A673 (cell line): ENCODE data around the gene POMGNT1. TPM values are rescaled to one million over a fixed set of nuclear protein-coding genes. Genes with fewer than 3 reads are reported as not detected.

Experiments used
- BruUV-seq: library from RNA; stranded (reverse); fragments of 400-500 nt; replicated peaks from 2 replicates; lab custom pipeline; 2021; lab: Mats Ljungman, UMichigan
- CTCF ChIA-PET: fragments of 300-600 bp; sonication (Branson Sonifier 250); formaldehyde crosslinking; loops from one replicate; lab custom pipeline; 2022; ENCODE audit warnings: antibody characterized with exemption; lab: Charles Lee
- POLR2A ChIA-PET: fragments of 300-600 bp; sonication (Branson Sonifier 250); formaldehyde crosslinking; loops from one replicate; lab custom pipeline; 2022; ENCODE audit warnings: antibody characterized with exemption; ENCODE audit not compliant: low non-redundant PET; lab: Charles Lee
- DNase-seq: peaks from one replicate; pipeline ENCODE4 v3.0.0-alpha.2; 2015; ENCODE audit warnings: low spot score
- H3K27ac ChIP-seq: fragments of 200-600 bp; sonication (generic); 2 replicates; pipeline ENCODE4 v1.5.1; 2016; ENCODE audit warnings: mixed run types, low read depth, mild to moderate bottlenecking, mixed read lengths, antibody characterized with exemption, low read length; ENCODE audit not compliant: poor library complexity, severe bottlenecking
- H3K27me3 ChIP-seq: fragments of 200-600 bp; sonication (generic); replicated peaks from 2 replicates; pipeline ENCODE4 v1.6.1; 2017; ENCODE audit warnings: mixed run types, low read depth, mild to moderate bottlenecking, mixed read lengths, antibody characterized with exemption, low read length; ENCODE audit not compliant: insufficient read depth, poor library complexity
- H3K36me3 ChIP-seq: fragments of 200-600 bp; sonication (generic); 2 replicates; pipeline ENCODE4 v1.6.1; 2016; ENCODE audit warnings: mixed run types, mild to moderate bottlenecking, mixed read lengths, antibody characterized with exemption, low read length; ENCODE audit not compliant: insufficient read depth, poor library complexity, severe bottlenecking
- H3K4me1 ChIP-seq: fragments of 200-600 bp; sonication (generic); 2 replicates; pipeline ENCODE4 v1.6.1; 2017; ENCODE audit warnings: mixed run types, mild to moderate bottlenecking, mixed read lengths, antibody characterized with exemption, low read length; ENCODE audit not compliant: insufficient read depth, poor library complexity, severe bottlenecking
- H3K4me3 ChIP-seq: fragments of 200-600 bp; sonication (generic); 2 replicates; pipeline ENCODE4 v1.5.1; 2016; ENCODE audit warnings: low read depth, mixed run types, mild to moderate bottlenecking, mixed read lengths, low read length; ENCODE audit not compliant: poor library complexity, severe bottlenecking
- H3K9me3 ChIP-seq: fragments of 200-600 bp; sonication (generic); 2 replicates; pipeline ENCODE4 v1.6.1; 2016; ENCODE audit warnings: mixed run types, low read depth, mild to moderate bottlenecking, mixed read lengths, antibody characterized with exemption, low read length; ENCODE audit not compliant: poor library complexity, severe bottlenecking
- EZH2 ChIP-seq: fragments of 200-600 bp; sonication (generic); IDR thresholded peaks from 2 replicates; pipeline ENCODE4 v1.6.1; 2017; ENCODE audit warnings: borderline replicate concordance, low read depth, mild to moderate bottlenecking, mixed read lengths, antibody characterized with exemption, low read length; ENCODE audit not compliant: poor library complexity, severe bottlenecking
- intact Hi-C: fragments of 100-400 bp; cut with micrococcal nuclease; formaldehyde crosslinking; loops from one replicate; pipeline ENCODE4 v1.10.0; 2022; ENCODE audit not compliant: unreplicated experiment
- total RNA-seq: library from RNA; stranded (reverse); gene quantifications from 2 replicates; pipeline ENCODE4 v1.2.3, GENCODE V29; 2021
- TF ChIP-seq, protein P1 (sequence below): fragments of 300-800, 200-600 bp; sonication (generic); conservative IDR thresholded peaks from 2 replicates; pipeline ENCODE4 v1.5.1; 2017; ENCODE audit warnings: low read depth, mild to moderate bottlenecking, antibody characterized with exemption, low read length, moderate library complexity, mixed read lengths

The POMGNT1 gene
- total RNA-seq, 1 experiment from 2014 or later, result 71.0 TPM

DNA sequence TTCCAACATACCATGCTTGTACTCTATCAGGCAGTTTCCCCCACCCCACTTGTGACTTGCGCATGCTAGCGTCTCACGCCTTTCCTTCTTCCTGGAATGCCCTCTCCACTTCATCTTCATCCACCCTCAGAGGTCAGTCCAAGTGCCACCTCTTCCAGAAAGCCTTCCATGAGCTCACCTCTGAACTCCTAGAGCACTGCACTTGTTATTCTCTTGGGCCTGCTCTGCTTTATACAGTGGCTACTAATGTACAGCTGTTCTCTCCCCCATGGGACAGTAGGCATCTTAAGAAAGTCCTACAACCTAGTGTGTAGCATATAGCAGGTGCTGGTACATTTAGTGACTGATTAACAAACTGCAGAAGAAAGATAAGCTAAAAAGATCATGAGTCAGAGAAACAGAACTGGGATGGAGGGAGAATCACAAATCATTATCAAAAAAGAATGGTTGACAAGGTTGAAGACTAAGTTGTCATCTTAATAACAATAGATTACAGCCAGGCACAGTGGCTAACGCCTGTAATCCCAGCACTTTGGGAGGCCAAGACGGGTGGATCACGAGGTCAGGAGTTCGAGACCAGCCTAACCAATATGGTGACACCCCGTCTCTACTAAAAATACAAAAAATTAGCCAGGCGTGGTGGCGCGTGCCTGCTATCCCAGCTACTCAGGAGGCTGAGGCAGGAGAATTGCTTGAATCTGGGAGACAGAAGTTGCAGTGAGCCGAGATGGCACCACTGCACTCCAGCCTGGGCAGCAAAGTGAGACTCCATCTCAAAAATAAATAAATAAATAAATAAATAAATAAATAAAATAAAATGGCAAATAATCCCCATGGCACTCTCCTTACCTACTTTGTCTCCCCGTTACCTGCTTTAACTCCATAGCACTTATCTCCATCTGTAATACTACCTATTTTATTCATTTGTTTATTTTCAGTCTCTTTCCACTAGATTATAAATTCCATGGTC is 39.6 kb downstream of the POMGNT1 start:
- ChIA-PET CTCF (no interaction called here), POLR2A (no interaction called here)
- H3K9me3 ChIP-seq, result no peaks in the 10 kb centered on the region
- no peak overlapping the region for H3K27ac ChIP-seq
- H3K4me3 ChIP-seq, result no peak overlapping the region
- DNase-seq, result no peak
- no peaks in the 10 kb centered on the region for H3K27me3 ChIP-seq
- TF ChIP-seq EZH2, result no peak
- TF ChIP-seq, protein P1, sequence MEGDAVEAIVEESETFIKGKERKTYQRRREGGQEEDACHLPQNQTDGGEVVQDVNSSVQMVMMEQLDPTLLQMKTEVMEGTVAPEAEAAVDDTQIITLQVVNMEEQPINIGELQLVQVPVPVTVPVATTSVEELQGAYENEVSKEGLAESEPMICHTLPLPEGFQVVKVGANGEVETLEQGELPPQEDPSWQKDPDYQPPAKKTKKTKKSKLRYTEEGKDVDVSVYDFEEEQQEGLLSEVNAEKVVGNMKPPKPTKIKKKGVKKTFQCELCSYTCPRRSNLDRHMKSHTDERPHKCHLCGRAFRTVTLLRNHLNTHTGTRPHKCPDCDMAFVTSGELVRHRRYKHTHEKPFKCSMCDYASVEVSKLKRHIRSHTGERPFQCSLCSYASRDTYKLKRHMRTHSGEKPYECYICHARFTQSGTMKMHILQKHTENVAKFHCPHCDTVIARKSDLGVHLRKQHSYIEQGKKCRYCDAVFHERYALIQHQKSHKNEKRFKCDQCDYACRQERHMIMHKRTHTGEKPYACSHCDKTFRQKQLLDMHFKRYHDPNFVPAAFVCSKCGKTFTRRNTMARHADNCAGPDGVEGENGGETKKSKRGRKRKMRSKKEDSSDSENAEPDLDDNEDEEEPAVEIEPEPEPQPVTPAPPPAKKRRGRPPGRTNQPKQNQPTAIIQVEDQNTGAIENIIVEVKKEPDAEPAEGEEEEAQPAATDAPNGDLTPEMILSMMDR, result no peak
- H3K4me1 ChIP-seq, result no peaks in the 10 kb centered on the region
- H3K36me3 ChIP-seq, result no peaks in the 10 kb centered on the region
- intact Hi-C loops, result no loop called here
- no TSS peak for BruUV-seq

DNA sequence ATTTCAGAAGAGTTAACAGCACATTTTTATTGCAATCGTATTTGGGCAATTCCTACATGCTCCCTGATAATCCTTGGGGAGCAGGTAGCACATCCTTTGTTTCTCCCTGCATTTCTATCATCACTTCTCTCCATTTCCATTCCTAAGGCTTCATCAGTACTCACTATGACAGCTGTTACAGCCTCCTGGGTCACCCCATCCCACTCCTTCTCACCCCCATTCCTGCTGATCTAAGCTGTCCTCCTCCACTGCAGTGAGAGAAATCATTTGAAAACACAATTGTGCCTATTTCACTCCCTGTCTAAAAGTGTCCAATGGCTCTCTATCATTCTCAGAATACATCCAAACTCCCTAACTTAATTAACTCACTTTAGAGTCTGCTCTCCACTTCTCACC is 40.3 kb downstream of the POMGNT1 start:
- TF ChIP-seq, protein P1, result no peak
- no peak for TF ChIP-seq EZH2
- no peaks in the 10 kb centered on the region for H3K4me1 ChIP-seq
- H3K27ac ChIP-seq, result no peak overlapping the region
- CTCF ChIA-PET, result no interaction called here
- no peak overlapping the region for H3K4me3 ChIP-seq
- no peaks in the 10 kb centered on the region for H3K36me3 ChIP-seq
- no TSS peak for BruUV-seq
- no peak for DNase-seq
- H3K27me3 ChIP-seq, result no peaks in the 10 kb centered on the region
- POLR2A ChIA-PET, result no interaction called here
- intact Hi-C loops, result no loop called here
- no peaks in the 10 kb centered on the region for H3K9me3 ChIP-seq

DNA sequence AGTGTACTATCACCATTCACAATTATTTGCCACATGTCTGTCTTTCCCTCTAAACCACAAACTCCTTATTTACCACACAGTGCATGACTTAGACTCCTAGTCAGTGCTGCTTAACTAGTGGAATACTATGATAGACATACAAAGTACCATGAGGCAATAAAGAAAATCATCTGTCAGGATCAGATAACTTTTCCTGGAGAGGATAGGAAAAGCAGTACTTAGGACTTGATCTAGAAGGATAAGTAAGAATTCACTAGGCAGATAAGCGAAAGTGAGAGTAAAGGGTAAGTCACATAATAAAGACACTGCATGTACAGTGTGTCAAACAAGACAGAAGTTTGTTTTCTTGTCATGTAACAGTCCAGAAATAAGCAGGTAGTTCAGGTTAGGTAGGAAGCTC is 44.5 kb downstream of the POMGNT1 start:
- ChIA-PET POLR2A (no interaction called here), CTCF (no interaction called here)
- Histone ChIP-seq H3K27ac (no peak overlapping the region), H3K9me3 (no peaks in the 10 kb centered on the region), H3K36me3 (no peaks in the 10 kb centered on the region), H3K27me3 (no peaks in the 10 kb centered on the region), H3K4me3 (no peak overlapping the region), H3K4me1 (no peaks in the 10 kb centered on the region)
- BruUV-seq, result no TSS peak
- no peak for DNase-seq
- TF ChIP-seq, protein P1, result no peak
- intact Hi-C loops, result no loop called here
